IPS DF 6.9 (cell line): ENCODE results near the gene DYDC2.
A peak's percentile ranks its signal among the peaks of the same experiment; 100 is the strongest.
"Not testable (repeated sequence)": the region's sequence is repeated elsewhere in the genome, so short reads cannot be mapped to it uniquely, and the experiment has no call there.

Source experiments
- DNase-seq: peaks from one replicate; pipeline ENCODE4 v3.0.0-alpha.2; 2013; ENCODE audit warnings: low read depth, low spot score
- H3K27ac ChIP-seq: one replicate; pipeline ENCODE4 v1.5.1; 2013; ENCODE audit warnings: low read length, control low read depth
- H3K27me3 ChIP-seq: 2 replicates; pipeline ENCODE4 v1.6.1; 2013; ENCODE audit warnings: mild to moderate bottlenecking, low read length; ENCODE audit not compliant: control insufficient read depth, insufficient read depth
- H3K36me3 ChIP-seq: 2 replicates; pipeline ENCODE4 v1.6.1; 2013; ENCODE audit warnings: low read length; ENCODE audit not compliant: control insufficient read depth, insufficient read depth
- H3K4me1 ChIP-seq: 2 replicates; pipeline ENCODE4 v1.6.1; 2013; ENCODE audit warnings: low read length; ENCODE audit not compliant: control insufficient read depth, insufficient read depth
- H3K4me3 ChIP-seq: 2 replicates; pipeline ENCODE4 v1.5.1; 2013; ENCODE audit warnings: mild to moderate bottlenecking, low read length
- H3K9me3 ChIP-seq: 2 replicates; pipeline ENCODE4 v1.6.1; 2013; ENCODE audit warnings: low read length, inconsistent platforms; ENCODE audit not compliant: control insufficient read depth, insufficient read depth
- WGBS: extraction: QIAGEN DNeasy Blood & Tissue Kit; methylation state at CpG from one replicate; pipeline ENCODE4 v1.1.7; 2013; ENCODE audit warnings: mixed read lengths, missing lambda C conversion rate; ENCODE audit not compliant: insufficient read length, insufficient coverage; 5-methylcytosine and 5-hydroxymethylcytosine counted together

DYDC2 gene

DNA sequence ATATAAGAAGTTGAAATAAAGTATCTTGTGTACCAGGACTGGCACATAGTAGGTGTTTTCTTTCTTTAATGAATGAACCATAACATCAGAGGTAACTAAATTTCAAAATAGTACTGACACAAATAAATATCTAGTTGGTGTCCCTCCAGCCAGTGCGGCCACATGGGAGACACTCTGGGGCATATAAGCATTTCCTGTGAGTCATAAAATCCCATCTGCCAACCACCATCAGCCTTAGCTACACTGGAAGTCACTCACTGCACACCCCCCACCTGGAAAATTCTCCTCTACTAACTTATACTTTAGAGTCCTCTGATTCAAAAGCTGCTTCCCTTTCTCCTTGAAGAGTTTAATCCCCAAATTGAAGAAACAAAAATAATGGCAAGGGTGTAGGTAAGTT, 32.5 kb upstream of the DYDC2 start:
- H3K4me1 ChIP-seq: no peaks in the 10 kb centered on the region
- H3K36me3 ChIP-seq: no peaks in the 10 kb centered on the region
- no peak overlapping the region for H3K27ac ChIP-seq
- H3K4me3 ChIP-seq: no peak overlapping the region
- no peak for DNase-seq
- H3K27me3 ChIP-seq: no peaks in the 10 kb centered on the region
- no peaks in the 10 kb centered on the region for H3K9me3 ChIP-seq
- no CpG with 5 or more reads among the region's 1 CpG for WGBS

DNA sequence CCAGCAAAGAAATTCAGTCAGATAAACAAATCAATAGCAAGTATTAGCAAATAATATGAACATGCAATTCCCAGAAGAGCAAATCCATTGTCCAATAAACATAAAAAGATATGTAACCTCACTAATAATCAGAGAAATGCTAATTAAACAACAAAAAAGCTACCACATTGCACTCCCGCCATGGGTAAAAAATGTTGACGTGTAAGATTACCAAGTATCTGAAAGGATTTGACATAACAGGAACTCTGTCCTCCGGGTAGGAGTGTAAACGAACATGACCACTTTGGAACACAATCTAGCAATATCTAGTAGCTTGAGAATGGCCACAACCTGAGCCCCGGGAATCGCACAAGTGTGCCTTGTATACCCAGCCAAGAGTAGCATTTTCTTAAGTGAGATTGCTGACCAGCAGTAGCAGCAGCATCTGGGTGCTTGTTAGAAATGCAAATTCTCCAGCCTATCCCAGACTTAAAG, 31.7 kb upstream of the DYDC2 start:
- H3K27me3 ChIP-seq: no peaks in the 10 kb centered on the region
- no peaks in the 10 kb centered on the region for H3K4me1 ChIP-seq
- H3K36me3 ChIP-seq: no peaks in the 10 kb centered on the region
- no peak overlapping the region for H3K27ac ChIP-seq
- WGBS: no CpG with 5 or more reads among the region's 6 CpGs
- no peak overlapping the region for H3K4me3 ChIP-seq
- no peaks in the 10 kb centered on the region for H3K9me3 ChIP-seq
- DNase-seq: no peak

DNA sequence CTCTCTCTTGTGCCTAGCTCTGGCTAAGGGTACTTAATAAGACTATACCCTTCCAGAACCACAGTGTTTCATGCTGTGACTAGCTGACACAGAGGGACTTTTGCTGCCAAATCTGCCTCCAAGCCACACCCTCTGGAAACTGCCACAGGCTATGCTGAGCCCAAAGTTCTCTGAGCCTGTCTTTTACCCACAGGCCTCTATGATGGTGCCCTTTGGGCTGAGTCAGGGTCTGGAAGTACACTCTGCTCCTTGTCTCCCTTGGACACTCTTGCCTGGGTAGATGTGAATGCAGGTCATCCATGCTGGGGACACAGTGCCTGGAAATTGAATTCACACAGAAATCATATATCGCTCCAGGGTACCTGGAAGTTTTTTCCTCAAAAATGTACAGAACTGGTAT, 22.6 kb upstream of the DYDC2 start:
- WGBS: no CpG with 5 or more reads among the region's 1 CpG
- Histone ChIP-seq H3K27me3 (no peaks in the 10 kb centered on the region), H3K27ac (no peak overlapping the region), H3K4me3 (no peak overlapping the region), H3K9me3 (no peaks in the 10 kb centered on the region), H3K36me3 (no peaks in the 10 kb centered on the region), H3K4me1 (no peaks in the 10 kb centered on the region)
- DNase-seq: no peak

DNA sequence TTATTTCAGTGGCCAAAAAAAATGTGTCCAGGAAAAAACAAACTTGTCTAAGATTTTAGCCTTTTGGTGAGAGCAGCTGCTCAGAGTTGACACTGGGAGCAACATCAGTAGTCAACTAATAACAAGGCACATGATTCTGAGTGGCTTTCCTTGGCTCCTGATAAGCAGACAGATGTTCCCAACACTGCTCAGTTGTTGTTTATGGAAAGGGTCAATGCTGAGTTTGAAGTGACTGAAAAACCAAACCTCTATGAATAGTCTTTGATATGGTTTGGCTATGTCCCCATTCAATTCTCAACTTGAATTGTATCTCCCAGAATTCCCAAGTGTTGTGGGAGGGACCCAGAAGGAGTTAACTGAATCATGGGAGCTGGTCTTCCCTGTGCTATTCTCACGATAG, 12.3 kb upstream of the DYDC2 start:
- H3K9me3 ChIP-seq: no peaks in the 10 kb centered on the region
- no peaks in the 10 kb centered on the region for H3K27me3 ChIP-seq
- H3K4me3 ChIP-seq: no peak overlapping the region
- no CpG with 5 or more reads among the region's 1 CpG for WGBS
- no peak for DNase-seq
- H3K36me3 ChIP-seq: no peaks in the 10 kb centered on the region
- H3K4me1 ChIP-seq: no peaks in the 10 kb centered on the region
- H3K27ac ChIP-seq: no peak overlapping the region

- Histone ChIP-seq H3K27ac (no peak overlapping the region), H3K4me1 (no peaks in the 10 kb centered on the region), H3K27me3 (no peaks in the 10 kb centered on the region), H3K9me3 (no peaks in the 10 kb centered on the region), H3K4me3 (no peak overlapping the region), H3K36me3 (no peaks in the 10 kb centered on the region)
- no CpG with 5 or more reads among the region's 2 CpGs for WGBS
- DNase-seq: no peak
These were observed 11.7 kb upstream of the DYDC2 start for GRCh38 chr10:80344912-80345311.

DNA sequence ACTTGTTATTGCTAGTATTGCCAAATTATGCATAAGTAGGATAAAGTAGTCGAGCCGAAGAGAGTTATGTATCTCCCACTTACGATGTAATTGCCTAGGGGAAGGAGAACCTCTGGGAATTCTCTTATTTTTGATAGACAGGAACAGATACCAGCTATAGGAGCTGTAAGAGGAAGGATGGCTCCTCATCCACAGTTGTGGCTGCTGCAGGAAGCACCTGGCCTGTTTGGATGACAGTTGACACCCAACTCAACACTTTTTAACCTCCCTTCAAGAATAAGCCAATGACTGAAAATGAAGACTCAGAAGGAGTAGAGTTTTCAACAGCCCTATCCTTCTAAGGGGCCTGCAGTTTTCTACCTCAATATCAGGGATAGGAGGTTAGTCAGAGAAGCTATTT, 6.3 kb upstream of the DYDC2 start:
- Histone ChIP-seq H3K4me1 (no peaks in the 10 kb centered on the region; the same call in 1 of the 2 replicates), H3K27ac (no peak overlapping the region), H3K36me3 (no peaks in the 10 kb centered on the region), H3K4me3 (no peak overlapping the region), H3K27me3 (no peaks in the 10 kb centered on the region), H3K9me3 (no peaks in the 10 kb centered on the region)
- no CpG with 5 or more reads among the region's 3 CpGs for WGBS
- DNase-seq: no peak

DNA sequence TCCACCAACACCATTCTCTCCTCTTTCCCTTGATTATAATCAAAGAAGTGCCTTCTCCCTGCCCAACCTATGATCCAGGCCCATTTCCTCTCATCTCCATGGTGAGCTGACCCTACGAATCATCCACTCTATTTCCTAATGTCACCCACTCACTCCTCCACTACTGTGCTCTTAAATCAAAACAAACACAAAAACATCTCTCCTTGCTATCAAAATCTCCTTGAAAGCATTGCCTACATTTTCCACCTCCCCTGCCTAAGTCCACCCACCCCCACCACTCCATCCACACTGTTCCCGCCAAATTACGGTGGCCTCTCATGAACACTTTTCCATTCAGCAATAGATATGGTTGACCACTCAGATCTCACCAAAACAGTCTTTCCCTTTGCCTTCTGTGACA, 5.4 kb upstream of the DYDC2 start:
- Histone ChIP-seq H3K27me3 (no peaks in the 10 kb centered on the region), H3K4me3 (no peak overlapping the region), H3K36me3 (no peaks in the 10 kb centered on the region), H3K9me3 (no peaks in the 10 kb centered on the region), H3K27ac (no peak overlapping the region), H3K4me1 (no peaks in the 10 kb centered on the region; the same call in 1 of the 2 replicates)
- no CpG with 5 or more reads among the region's 3 CpGs for whole genome bisulfite sequencing
- no peak for DNase-seq

DNA sequence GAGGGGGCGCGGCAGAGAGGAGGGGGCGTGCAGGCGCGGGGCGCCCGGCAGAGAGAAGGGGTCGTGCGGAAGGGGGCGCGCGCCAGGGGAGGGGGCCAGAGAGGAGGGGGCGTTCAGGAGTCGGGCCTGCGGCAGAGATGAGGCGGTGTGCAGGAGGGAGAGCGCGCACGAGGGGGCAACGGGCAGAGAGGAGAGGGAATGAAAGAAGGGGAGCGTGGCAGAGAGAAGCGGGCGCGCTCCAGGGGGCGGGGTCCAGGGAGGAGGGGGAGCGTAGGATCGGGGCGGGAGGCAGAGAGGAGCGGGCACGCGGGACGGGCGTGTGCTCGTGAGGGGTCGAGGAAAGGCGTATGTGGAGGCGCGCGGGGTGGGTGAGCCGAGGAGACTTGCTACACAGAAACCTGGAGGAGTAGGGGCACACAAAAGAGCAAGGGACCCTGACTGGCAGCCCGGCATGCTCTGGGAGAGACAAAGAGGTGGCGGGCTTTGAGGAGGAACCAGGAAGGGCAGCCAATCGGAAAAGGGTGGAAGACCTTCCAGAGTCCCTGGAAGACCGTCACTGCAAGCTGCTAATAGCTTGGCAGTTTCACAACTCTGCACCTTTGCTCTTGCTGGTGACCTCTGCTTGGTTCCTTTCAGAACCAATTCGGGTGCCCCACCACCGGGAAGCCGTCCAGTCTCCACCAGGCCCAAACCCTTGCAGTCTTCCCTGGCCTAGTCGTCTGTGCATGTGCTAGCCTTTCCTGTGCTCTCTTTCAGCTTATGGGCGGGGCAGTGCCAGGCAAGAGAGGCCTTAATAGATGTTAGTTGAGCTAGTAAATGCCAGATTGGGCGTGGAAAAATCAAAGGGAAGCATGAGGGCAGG, 639 bp downstream of the DYDC2 start:
- H3K4me1 ChIP-seq: no peaks in the 10 kb centered on the region; the same call in 1 of the 2 replicates
- DNase-seq: peak; percentile 11
- H3K36me3 ChIP-seq: no peaks in the 10 kb centered on the region
- peak overlapping the region; percentile 57; the same call in 1 of the 2 replicates for H3K4me3 ChIP-seq
- no CpG with 5 or more reads among the region's 50 CpGs for WGBS
- no peaks in the 10 kb centered on the region for H3K9me3 ChIP-seq
- no peak overlapping the region for H3K27ac ChIP-seq
- no peaks in the 10 kb centered on the region for H3K27me3 ChIP-seq

- H3K9me3 ChIP-seq: no peaks in the 10 kb centered on the region
- H3K4me3 ChIP-seq: no peak overlapping the region
- no peak for DNase-seq
- H3K36me3 ChIP-seq: no peaks in the 10 kb centered on the region
- H3K4me1 ChIP-seq: no peaks in the 10 kb centered on the region; the same call in 1 of the 2 replicates
- WGBS: no CpG with 5 or more reads among the region's 5 CpGs
- no peak overlapping the region for H3K27ac ChIP-seq
- H3K27me3 ChIP-seq: no peaks in the 10 kb centered on the region
These were observed 1.2 kb downstream of the DYDC2 start for GRCh38 chr10:80357851-80358125.

GRCh38 chr10:80358925-80359324, 2.3 kb downstream of the DYDC2 start:
- no CpG with 5 or more reads among the region's 2 CpGs for WGBS

DNA sequence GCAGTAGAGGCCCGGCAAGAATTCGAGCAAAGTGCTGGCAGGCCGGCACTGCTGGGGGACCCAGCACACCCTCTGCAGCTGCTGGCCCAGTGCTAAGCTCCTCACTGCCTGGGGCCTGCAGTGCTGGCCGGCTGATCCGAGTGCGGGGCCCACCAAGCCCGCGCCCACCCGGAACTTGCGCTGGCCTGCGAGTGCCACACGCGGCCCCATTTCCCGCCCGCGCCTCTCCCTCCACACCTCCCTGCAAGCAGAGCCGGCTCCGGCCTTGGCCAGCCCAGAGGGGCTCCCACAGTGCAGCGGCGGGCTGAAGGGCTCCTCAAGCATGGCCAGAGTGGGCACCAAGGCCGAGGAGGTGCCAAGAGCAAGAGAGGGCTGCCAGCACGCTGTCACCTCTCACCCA, 3.1 kb downstream of the DYDC2 start:
- H3K36me3 ChIP-seq: no peaks in the 10 kb centered on the region
- H3K27me3 ChIP-seq: no peaks in the 10 kb centered on the region
- no peaks in the 10 kb centered on the region; the same call in 1 of the 2 replicates for H3K4me1 ChIP-seq
- H3K27ac ChIP-seq: no peak overlapping the region
- H3K9me3 ChIP-seq: no peaks in the 10 kb centered on the region
- no CpG with 5 or more reads among the region's 22 CpGs for WGBS
- DNase-seq: no peak
- H3K4me3 ChIP-seq: no peak overlapping the region

More at GRCh38 chr10:80358925-80359324, 2.3 kb downstream of the DYDC2 start:
- not testable (repeated sequence) for H3K27me3 ChIP-seq, H3K36me3 ChIP-seq, H3K4me3 ChIP-seq, DNase-seq, H3K4me1 ChIP-seq, H3K9me3 ChIP-seq, H3K27ac ChIP-seq
